GM21526 (cell line): ENCODE results near the gene GPR15.
A peak's percentile ranks its signal among the peaks of the same experiment; 100 is the strongest.
"Not testable (repeated sequence)": the region's sequence is repeated elsewhere in the genome, so short reads cannot be mapped to it uniquely, and the experiment has no call there.

ENCODE experiments used
- ATAC-seq: cut with Tn5 transposase; IDR thresholded peaks from one replicate; pipeline ENCODE4 v1.9.1; 2021; ENCODE audit warnings: moderate library complexity; ENCODE audit not compliant: unreplicated experiment, low FRiP score

GPR15 gene

DNA sequence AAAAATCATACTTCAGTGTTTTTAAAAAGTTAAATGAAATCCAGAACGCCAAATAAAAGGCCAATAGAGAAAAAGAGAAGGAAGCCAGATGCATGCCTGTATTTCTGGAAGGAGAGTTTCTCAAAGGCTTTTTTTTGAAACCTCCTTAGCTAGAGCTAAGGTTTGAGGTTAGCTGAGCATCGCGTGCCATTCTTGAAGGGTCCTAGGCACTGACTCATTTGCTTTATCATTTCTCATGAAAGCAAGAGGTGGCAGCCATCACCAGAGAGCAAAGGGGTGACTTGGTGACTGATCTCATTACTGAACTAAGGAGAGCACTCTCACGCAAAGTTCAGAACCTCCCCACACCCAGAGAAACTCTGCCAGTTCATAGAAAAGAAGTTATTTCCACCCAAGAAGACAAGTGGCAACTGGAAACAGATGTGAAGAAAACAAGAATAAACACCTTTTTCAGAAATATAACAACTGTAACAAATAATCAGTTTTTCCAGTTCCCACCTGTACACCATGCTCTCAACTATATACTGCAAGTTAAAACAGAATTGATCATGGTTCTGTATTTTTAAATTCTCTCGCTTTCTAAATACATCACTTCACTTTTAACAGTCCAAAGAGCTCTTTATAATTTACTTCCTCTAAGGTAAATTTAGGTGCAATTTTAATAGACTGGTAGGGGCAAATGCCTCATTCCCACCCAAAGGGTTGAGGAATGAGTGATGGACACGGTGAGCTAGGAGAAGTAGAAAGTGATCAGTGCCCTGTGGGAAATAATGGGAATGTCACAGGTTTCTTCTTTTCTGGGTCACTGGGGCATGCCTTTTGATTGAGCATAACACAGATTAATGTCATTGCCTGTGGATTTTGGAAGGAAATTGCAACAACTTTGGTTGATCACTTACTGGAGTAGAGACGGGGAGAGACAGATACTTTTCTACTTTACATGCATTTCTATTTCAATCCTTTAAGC, 24.7 kb downstream of the GPR15 start:
- peak; percentile 72 for ATAC-seq

DNA sequence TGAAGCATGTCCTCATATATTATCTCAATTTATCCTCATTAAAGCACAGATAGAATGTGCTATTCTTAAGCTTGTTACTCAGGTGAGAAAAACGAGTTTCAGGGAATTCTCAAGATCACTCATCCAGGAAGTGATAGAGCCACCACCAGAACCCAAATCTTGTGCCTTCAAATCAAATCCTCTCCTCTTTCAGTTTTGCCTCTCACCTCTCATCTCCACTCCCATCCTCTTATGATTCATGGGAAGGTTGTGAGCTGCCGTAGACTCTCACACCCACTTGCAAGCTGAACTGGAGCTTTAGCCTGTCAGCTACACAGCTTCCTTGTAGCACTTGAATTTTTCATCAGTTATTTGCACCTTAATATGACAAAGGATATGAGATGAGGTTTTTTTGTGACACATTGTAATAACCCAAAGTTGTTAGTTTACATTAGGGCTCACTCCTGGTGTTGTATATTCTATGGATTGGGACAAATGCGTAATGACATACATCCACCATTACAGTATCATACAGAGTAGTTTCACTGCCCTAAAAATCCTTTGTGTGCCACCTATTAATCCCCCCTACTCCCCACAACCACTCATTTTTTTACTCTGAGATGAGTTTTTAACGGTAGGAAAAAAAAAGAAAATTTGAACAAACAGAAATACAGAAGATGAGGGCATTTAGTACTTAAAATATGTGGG, 25.7 kb downstream of the GPR15 start:
- ATAC-seq = no peak

DNA sequence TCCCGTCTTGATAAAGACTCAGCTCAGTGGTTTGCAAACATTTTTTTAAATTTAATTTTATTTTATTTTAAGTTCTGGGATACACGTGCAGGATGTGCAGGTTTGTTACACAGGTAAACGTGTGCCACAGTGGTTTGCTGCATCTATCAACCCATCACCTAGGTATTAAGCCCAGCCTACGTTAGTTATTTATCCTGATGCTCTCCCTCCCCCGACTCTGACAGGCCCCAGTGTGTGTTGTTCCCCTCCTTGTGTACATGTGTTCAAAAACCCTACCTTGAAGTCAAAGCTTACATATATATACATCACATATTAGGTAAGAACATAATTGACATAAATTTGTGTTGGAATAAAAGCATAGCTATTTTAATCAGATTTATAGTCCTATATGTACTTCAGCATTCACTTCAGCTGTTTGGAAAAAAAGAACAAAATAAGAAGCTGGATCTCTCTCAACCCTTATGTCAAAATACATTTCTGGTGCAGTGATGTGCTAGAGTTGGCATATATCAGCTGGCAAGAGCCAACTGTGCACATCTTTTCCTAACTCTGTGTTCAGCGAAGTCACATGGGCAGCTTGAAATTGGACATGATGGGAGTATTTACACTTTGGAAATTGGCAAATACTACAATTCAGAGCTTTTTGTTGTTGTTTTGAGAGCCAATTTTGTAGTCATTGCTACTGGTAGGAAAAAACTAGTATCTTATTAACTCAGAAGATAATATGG, 26.5 kb downstream of the GPR15 start:
- no peak for ATAC-seq

DNA sequence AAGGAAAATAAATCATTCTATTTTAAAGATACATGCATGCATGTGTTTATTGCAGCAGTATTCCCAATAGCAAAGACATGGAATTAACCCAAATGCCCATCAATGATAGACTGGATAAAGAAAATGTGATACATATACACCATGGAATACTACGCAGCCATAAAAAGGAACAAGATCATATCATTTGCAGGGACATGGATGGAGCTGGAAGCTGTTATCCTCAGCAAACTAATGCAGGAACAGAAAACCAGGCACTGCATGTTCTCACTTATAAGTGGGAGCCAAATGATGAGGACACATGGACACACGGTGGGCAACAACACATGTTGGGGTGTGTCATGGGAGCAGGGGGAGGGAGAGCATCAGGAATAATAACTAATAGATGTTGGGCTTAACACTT, 28.0 kb downstream of the GPR15 start:
- ATAC-seq = not testable (repeated sequence)

DNA sequence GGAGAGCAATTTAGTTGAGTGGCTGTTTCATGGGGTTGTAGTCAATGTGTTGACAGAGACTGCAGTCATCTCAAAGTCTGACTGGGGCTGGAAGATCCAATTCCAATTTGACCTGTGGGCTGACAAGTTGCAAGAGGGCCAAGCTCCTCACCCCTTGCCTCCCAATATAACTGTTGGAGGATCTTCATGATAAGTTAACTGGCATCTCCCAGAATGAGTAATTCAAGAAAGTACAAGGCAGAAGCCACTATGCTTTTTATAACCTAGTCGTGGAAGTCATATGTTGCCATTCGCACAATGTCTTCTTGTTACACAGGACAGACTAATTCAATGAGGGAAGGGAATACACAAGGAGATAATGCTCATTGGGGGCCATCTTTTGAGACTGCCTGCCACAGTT, 29.1 kb downstream of the GPR15 start:
- ATAC-seq = no peak

DNA sequence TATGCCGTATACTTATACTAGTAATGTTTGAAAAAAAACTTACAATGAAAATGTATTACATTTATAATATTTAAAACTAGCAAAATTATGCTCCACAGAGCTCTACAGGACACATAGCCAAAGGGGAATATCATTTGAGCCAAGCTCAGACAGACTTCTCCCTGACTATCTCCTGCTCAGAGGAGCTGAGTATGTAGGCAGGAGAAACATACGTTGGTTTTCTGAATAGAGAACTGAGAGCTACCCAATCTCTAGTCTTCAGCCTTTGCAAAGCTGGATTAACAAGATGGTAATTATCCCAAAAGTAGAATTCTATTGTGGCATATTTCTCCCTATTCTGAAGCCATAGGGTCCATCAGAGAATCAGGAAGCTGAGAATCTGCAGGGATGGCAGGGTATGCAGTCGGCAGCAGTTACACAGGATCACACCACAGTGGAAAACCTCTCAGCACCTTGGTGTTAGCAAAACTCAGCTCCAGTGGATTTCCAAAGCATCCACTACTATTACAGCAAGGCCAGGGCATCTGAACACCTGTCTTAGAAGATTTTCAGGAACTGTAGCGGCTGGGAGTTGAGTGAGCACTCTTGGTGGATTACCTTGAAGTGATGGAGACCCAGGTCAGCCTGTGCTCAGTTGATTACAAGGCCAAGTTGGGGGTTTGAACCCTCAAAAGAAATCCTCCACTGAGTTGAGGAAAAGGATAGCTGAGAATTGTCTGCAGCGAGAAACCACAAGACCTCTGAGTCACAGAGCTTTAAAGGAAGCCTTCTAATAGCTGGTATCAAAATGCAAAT, 30.1 kb downstream of the GPR15 start:
- ATAC-seq = no peak

DNA sequence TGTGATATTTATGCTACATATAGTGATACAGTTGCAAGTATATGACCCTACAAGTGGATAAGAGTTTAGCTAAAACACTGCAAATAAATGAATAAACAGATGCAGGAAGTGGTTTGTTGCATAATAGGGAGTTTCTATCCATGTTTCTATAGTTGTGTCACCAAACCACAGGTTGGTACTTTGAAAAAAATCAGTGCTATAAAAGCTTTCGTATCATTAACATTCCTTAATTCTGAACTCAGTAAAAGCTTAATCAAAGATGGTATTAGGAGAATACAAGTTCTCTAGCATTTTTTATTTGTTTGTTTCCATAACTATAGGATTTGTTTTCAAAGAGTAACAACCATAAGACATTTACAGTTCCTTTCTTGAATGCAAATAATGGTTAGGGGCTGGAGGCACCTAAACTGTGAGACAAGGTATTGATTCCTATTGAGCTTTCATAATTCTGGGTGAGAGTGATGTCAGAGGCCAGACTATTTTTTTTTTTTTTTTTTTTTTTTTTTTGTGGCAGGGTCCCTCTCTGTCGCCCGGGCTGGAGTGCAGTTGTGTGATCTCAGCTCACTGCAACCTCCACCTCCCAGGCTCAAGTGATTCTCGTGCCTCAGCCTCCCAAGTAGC, 32.0 kb downstream of the GPR15 start:
- peak; percentile 64 for ATAC-seq

DNA sequence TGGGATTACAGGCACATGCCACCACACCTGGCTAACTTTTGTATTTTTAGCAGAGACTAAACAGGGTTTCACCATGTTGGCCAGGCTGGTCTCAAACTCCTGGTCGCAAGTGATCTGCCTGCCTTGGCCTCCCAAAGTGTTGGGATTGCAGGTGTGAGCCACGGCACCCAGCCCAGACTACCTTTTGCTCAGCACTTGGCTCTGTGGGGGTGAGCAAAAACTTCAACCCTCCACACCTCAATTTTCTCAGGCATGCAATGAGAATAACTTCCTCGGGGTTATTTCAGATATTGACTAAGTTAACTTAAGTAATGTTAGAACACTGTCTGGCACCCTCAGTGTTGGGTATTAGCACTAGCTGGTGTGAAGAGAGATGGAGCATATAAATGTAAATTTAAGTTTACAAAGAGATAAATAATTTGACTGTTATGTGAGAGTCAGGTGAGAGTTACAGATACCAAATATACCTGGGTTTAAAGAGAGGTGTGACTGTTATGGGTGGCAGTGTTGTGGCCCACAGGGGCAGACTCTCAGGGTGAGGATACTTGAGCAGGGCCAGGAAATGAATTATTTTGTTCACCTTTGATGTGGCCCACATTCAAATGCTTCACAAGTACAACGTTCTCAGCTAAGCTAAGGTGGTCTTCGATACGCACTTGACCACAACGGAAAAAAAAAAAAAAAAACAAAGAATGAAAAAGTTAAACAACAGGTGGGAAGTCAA, 32.7 kb downstream of the GPR15 start:
- ATAC-seq = no peak

DNA sequence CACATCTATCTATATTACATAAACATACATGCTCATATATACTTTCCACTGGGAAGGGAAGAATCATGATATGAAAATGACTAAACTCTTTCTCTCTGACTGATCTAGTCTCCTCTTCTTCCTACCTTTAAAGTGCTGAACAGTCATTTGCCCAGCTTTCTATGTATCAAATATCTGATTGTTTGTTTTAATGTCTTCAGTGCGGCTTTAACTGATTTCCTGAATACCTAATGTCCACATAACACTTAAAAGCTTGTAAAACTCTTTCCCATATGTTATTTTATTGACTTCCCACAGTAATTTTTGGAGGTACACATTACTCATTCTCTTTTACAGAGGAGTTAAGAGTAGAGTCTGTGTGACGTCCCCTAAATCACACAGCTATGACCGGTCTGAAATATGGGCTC, 33.5 kb downstream of the GPR15 start:
- no peak for ATAC-seq

DNA sequence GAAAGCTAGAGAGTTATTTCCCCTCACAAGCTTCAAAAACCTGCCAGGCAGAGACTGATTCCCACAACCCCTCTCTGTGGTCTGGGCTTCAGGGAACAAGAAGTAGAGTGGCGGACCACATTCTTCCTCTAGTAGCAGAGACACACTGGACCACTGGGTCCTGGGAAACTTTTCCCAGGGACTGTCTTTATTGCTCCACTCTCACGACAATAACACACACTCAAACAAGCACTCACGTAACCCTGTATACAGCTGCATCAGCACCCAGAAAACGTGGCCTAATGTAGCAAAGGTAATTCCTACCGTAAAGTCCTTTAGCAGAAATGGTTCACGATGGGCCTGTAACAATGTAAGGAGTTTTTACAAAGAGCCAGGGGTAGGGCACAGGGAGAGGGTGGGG, 34.1 kb downstream of the GPR15 start:
- ATAC-seq = no peak

DNA sequence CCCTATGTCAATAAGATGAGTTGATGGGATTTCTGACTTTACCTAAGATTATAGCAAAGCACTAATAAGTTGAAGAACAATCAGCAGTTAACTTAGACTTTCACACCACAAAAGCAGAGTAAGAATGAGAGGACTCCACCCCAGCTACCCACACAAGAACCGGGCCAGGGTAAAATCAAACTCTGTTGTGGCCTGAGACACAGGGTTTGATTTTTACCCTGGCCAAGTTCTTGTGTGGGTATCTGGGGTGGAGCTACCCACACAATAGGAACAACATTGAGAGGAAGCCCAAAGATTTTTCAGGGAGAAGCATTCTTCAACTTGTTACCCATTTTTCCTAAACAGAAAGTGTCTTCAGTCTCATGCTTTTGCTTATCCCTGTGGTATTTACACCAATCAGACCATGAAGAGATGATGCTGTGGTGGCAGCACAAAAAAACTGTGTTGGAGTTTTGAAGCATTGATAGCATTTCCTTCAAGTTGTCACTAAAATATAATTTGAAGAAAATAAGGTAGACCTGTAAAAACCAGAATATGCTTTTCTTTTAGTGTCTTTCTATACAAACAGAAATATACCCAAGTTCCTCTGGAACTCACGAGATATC, 36.0 kb downstream of the GPR15 start:
- no peak for ATAC-seq

DNA sequence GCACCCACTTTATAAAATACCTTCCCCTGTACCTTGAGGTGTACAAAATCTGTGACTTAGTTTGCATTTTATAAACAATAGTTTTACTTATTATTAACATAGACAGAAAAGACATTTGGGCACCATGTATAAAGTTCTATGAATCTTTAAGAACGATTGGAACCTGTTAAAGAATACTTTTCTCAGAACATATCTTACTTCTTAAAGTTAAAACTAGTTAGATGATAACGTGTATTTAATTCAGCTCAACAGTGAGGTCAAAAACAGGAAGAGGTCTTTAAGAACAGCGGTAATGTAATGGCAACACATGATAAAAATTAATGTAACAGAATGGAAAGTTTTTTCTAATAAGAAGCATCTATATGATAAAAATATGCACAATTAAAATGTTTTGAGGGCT, 36.6 kb downstream of the GPR15 start:
- no peak for ATAC-seq

DNA sequence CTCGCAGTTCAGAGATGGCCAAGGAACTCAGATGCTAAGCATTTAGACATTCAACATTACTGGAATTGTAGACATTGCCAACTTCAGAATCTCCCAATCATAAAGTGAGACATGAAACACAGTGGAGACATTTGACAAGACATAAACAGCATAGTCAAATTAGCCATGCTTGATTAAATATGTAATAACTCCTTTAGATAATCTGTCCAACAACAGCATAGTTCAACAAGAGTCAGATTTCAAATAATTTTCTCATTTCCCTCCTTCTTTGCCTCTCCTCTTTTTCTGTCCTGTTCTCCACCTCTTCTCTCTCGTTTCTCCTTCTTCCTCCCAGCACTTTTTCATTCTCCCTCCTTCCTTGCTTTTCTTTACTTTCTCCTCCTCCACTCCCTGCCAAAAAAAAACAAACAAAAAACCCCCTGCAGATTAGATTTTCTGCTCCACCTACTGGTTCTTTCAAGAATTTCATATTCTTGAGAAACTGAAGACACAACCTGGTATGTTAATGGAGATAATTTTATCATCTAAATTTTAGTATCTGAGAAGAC, 41.5 kb downstream of the GPR15 start:
- no peak for ATAC-seq

DNA sequence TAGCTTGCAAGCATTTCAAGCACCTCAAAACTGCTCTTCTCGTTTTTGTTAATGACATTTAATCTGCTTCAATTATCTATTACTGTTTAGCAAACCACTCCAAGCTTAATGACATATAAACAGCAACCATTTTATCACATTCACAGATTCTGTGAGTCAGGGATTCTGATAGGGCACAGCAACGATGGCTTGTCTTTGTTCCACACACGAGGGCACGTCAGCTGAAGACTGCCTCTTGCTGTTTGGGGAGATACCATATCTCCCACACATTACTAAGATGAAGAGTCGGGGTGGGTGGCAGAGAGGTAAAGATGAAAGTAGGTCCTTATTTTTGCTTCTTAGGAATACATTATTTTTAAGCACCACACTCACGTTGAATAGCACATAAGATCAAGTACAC, 42.4 kb downstream of the GPR15 start:
- ATAC-seq = no peak

DNA sequence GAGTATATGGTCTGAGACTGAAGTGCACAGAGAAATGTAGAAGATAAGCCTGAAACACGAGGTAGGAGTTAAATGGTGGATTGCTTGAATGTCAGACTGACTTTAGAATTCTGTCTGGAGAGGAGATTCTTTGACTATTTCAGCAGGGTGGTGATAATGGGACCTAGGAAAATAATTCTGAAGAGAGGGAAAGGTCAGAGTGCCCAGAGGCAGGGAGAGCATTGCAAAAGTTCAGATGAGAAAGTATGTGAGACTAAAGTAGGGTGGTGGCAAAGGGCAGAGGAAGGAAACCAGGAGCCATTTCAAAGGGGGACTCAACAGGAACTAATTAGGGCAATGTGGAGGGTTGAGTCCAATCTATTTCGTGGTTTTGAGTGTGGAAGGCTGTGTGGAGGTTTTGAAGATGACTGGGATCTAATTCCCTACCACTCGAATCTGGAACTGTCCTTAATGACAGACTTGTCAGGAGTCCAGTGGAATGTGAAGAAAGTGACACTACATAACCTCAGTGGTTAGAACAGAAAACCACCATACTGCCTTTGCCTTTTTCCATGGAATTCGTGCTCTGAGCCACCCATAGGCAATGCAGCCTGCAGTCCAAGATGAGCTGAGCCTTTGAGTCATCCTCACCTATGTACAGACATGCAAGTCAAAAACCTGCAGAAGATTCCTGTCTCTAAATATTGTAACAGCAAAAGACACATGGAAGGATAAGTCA, 45.6 kb downstream of the GPR15 start:
- no peak for ATAC-seq

DNA sequence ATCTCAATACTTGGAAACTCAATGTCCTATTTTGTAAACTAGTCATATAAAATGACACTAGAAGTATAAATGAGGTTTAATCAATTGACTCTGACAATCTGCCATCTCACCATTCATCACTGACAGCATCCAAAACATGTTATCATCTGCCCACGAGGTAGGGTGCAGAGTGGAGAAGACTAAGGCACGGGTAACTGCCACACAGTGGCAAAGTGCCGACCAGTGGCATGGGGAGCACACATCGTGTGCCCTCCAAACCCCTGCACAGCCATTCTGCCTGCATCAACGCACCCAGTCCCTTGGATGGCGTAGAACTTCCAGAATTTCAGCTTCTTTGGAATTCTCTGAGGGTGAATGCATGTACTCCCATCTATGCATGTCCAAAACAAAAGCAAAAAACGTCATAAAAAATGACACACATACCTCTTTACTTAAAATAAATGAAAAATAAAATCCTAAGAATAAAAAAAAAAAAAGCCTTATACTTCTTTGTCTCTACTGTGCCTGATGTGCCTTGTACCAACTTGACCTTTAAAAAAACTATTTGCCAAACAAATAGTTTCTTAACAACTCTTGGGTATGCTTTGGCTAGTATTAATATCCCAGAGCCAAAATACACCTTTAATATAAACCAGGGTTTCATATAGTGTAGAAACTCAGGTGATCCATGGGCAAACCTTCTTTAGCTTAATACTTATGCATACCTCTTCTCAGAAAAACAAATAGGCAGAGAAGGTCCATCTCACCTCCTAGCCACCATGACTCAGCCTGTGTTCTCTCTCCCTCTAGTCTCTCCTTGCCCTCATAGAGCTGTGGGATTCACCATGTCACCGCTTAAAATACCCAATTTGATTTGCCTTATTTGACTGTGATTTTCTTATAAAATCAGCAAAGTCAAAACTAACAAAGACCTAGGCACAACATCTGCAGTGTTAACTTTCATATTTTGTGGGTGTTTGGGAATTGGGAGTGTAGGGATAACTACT, 48.9 kb downstream of the GPR15 start:
- no peak for ATAC-seq

DNA sequence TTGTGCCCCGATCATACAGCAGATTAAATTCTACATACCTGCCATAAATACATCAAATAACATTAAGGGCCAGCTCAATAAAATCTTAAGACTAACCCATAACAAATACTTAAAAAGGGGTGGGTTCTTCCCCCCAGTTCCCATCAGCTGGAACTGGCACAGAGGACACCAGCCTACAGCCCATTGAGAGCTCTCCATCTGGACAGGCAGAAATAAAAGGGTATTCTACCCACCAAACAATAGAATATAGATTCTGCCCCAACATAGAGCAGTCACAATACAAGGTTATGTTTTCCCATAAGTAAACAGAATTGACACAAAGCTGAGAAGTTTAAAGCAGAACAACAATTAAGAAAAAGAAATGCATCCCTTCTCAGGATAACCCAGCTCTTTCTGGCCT, 49.7 kb downstream of the GPR15 start:
- no peak for ATAC-seq
